Gastrocnemius medialis (tissue), 4 donors: ENCODE results near the gene FGFRL1. TPM values are rescaled to one million over a fixed set of nuclear protein-coding genes. Genes with fewer than 3 reads are reported as not detected.
A peak's percentile ranks its signal among the peaks of the same experiment; 100 is the strongest.
"Not testable (repeated sequence)": the region's sequence is repeated elsewhere in the genome, so short reads cannot be mapped to it uniquely, and the experiment has no call there.

Experiments
- ATAC-seq, 2 donors: fragments of 150-250 bp; one replicate each; pipeline ENCODE4 v1.9.1; 2016
- DNase-seq, 2 donors: peaks; one replicate each; pipeline ENCODE4 v3.0.0-alpha.2; 2019
- H3K27ac ChIP-seq, 4 donors: fragments of 200-600 bp; sonication (generic); 1 replicate in 1 of 4; 2 replicates in 3 of 4; pipeline ENCODE4 v1.5.1; 2016 to 2018; ENCODE audit warnings: mild to moderate bottlenecking in 2 of 4, moderate library complexity in 1 of 4
- H3K27me3 ChIP-seq, 3 donors: fragments of 200-600 bp; sonication (generic) in 2 of 3; 1 replicate in 1 of 3; 2 replicates in 2 of 3; pipeline versions ENCODE4 v1.5.1 to v1.6.0; 2016 to 2019; ENCODE audit warnings: mild to moderate bottlenecking in 1 of 3, moderate library complexity in 1 of 3
- H3K36me3 ChIP-seq, 2 donors: fragments of 200-600 bp; sonication (generic) in 1 of 2; one replicate each; pipeline ENCODE4 v1.5.1; 2017 to 2018
- H3K4me1 ChIP-seq, 2 donors: fragments of 200-600 bp; sonication (generic) in 1 of 2; one replicate each; pipeline ENCODE4 v1.5.1; 2016 to 2017; ENCODE audit warnings: mild to moderate bottlenecking in 2 of 2
- H3K4me3 ChIP-seq, 4 donors: fragments of 200-600 bp; sonication (generic) in 3 of 4; 1 replicate in 1 of 4; 2 replicates in 3 of 4; pipeline ENCODE4 v1.5.1; 2016 to 2019; ENCODE audit warnings: mild to moderate bottlenecking in 2 of 4
- H3K9me3 ChIP-seq, 3 donors: fragments of 200-600 bp; sonication (generic) in 2 of 3; 1 replicate in 1 of 3; 2 replicates in 2 of 3; pipeline ENCODE4 v1.5.1; 2016 to 2019
- CTCF ChIP-seq, 5 experiments: fragments of 450-650 bp in 3 of 5; fragments of 200-600 bp in 2 of 5; sonication (generic) in 2 of 5; IDR thresholded peaks in 4 of 5; conservative IDR thresholded peaks in 1 of 5; 1 replicate in 4 of 5; 2 replicates in 1 of 5; pipeline ENCODE4 v1.5.1; 2016 to 2019; ENCODE audit warnings: antibody characterized with exemption in 5 of 5, mild to moderate bottlenecking in 3 of 5, moderate library complexity in 3 of 5
- POLR2A ChIP-seq, 2 donors: fragments of 450-650 bp; IDR thresholded peaks; one replicate each; pipeline ENCODE4 v1.6.1; 2017; ENCODE audit warnings: antibody characterized with exemption in 2 of 2, mild to moderate bottlenecking in 2 of 2, moderate library complexity in 2 of 2
- in situ Hi-C, 4 donors: fragments of 200-750 bp; cut with MboI; loops; one replicate each; pipeline versions ENCODE4 v1.15.0 to v1.8.0; 2017; ENCODE audit warnings: low sequenced_read_pairs in 4 of 4
- intact Hi-C: fragments of 100-400 bp; cut with DNase I; formaldehyde crosslinking; loops from one replicate; pipeline ENCODE4 v1.15.1; 2023; ENCODE audit warnings: low total_unique reads
- total RNA-seq, 4 donors: library from RNA; depleted of rRNA; stranded (reverse); fragments of >200 nt; gene quantifications; one replicate each; pipeline versions ENCODE4 v1.1.0 to v1.2.3, GENCODE V29; 2016

FGFRL1 gene
- total RNA-seq, 4 donors from 2014 or later: 10.4 to 32.4 (median 15.2) TPM

GRCh38 chr4:1052231-1052671, 40.8 kb downstream of the FGFRL1 start:
- peaks cover 53 to 83% (median 76%) of the 10 kb centered on the region in 3 donors for H3K27me3 ChIP-seq
- H3K4me1 ChIP-seq: peaks cover 9 to 11% of the 10 kb centered on the region in 2 donors
- no peak overlapping the region for H3K27ac ChIP-seq
- H3K9me3 ChIP-seq: no peaks in the 10 kb centered on the region
- intact Hi-C loops (no loop called here), in situ Hi-C loops (no loop called here)
- TF ChIP-seq CTCF (IDR thresholded peaks at IDR 0.05 in 4 of 5, conservative IDR thresholded peaks at IDR 0.05 in 1 of 5) (no peak), POLR2A (IDR thresholded peaks at IDR 0.05) (no peak)
- DNase-seq: peak in 1 of 2 donors; percentile 6
- ATAC-seq: no peak
- no peak overlapping the region for H3K4me3 ChIP-seq
- H3K36me3 ChIP-seq: no peaks in the 10 kb centered on the region

- ATAC-seq (peak; percentile 68), DNase-seq (peak in 1 of 2 donors; percentile 9)
- Histone ChIP-seq H3K36me3 (no peaks in the 10 kb centered on the region), H3K4me3 (peak overlapping the region in 2 of 4 donors; percentile 41 to 42), H3K9me3 (no peaks in the 10 kb centered on the region), H3K27ac (no peak overlapping the region), H3K27me3 (peaks cover 58 to 75% (median 71%) of the 10 kb centered on the region in 3 donors), H3K4me1 (peaks cover 9 to 11% of the 10 kb centered on the region in 2 donors)
- intact Hi-C loops: no loop called here
- in situ Hi-C loops: no loop called here
- TF ChIP-seq POLR2A (IDR thresholded peaks at IDR 0.05) (no peak), CTCF (IDR thresholded peaks at IDR 0.05 in 4 of 5, conservative IDR thresholded peaks at IDR 0.05 in 1 of 5) (no peak)
Observed at GRCh38 chr4:1053080-1053661, 41.7 kb downstream of the FGFRL1 start.

- DNase-seq, H3K27ac ChIP-seq, H3K9me3 ChIP-seq, intact Hi-C loops, H3K36me3 ChIP-seq, in situ Hi-C loops, ATAC-seq: not testable (repeated sequence)
- H3K4me1 ChIP-seq: peaks cover 9 to 11% of the 10 kb centered on the region in 2 donors
- H3K27me3 ChIP-seq: peaks cover 57 to 74% (median 70%) of the 10 kb centered on the region in 3 donors
- H3K4me3 ChIP-seq: peak overlapping the region in 2 of 4 donors; percentile 41 to 42
Observed at GRCh38 chr4:1053891-1054290, 42.5 kb downstream of the FGFRL1 start.

GRCh38 chr4:1054696-1055242, 43.3 kb downstream of the FGFRL1 start:
- DNase-seq, in situ Hi-C loops, H3K9me3 ChIP-seq, H3K36me3 ChIP-seq, H3K4me3 ChIP-seq, H3K27ac ChIP-seq, ATAC-seq, intact Hi-C loops: not testable (repeated sequence)
- Histone ChIP-seq H3K4me1 (peaks cover 9 to 11% of the 10 kb centered on the region in 2 donors), H3K27me3 (peaks cover 61 to 71% (median 63%) of the 10 kb centered on the region in 3 donors)

- ATAC-seq, H3K27ac ChIP-seq, DNase-seq, H3K4me3 ChIP-seq, H3K9me3 ChIP-seq, in situ Hi-C loops, H3K36me3 ChIP-seq, intact Hi-C loops: not testable (repeated sequence)
- peaks cover 58 to 66% (median 58%) of the 10 kb centered on the region in 3 donors for H3K27me3 ChIP-seq
- H3K4me1 ChIP-seq: peaks cover 9 to 11% of the 10 kb centered on the region in 2 donors
Observed at GRCh38 chr4:1055243-1055701, 43.8 kb downstream of the FGFRL1 start.

GRCh38 chr4:1055721-1056590, 44.5 kb downstream of the FGFRL1 start:
- ATAC-seq (no peak), DNase-seq (no peak)
- intact Hi-C loops (no loop called here), in situ Hi-C loops (no loop called here)
- Histone ChIP-seq H3K36me3 (no peaks in the 10 kb centered on the region), H3K4me1 (peaks cover 9 to 11% of the 10 kb centered on the region in 2 donors), H3K27me3 (peaks cover 55 to 63% (median 56%) of the 10 kb centered on the region in 3 donors), H3K27ac (no peak overlapping the region), H3K9me3 (no peaks in the 10 kb centered on the region), H3K4me3 (no peak overlapping the region)
- TF ChIP-seq CTCF (IDR thresholded peaks at IDR 0.05 in 4 of 5, conservative IDR thresholded peaks at IDR 0.05 in 1 of 5) (no peak), POLR2A (IDR thresholded peaks at IDR 0.05) (no peak)
